WTC11 (cell line): ENCODE results near the gene MTA2. TPM values are rescaled to one million over a fixed set of nuclear protein-coding genes. Genes with fewer than 3 reads are reported as not detected.

Source experiments
- ATAC-seq: fragments of 200-7000 bp; cut with Tn5 transposase; 2 replicates; pipeline ENCODE4 v1.10.0; 2021; ENCODE audit warnings: mild to moderate bottlenecking, moderate library complexity
- CTCF ChIA-PET: fragments of 300-600 bp; sonication (Branson Sonifier 250); formaldehyde crosslinking; loops from one replicate; lab custom pipeline; 2021; ENCODE audit warnings: antibody characterized with exemption; lab: Charles Lee
- POLR2A ChIA-PET: fragments of 350-600 bp; sonication (Branson Sonifier 250); formaldehyde crosslinking; loops from one replicate; lab custom pipeline; 2021; ENCODE audit warnings: antibody characterized with exemption; lab: Charles Lee
- DNase-seq: peaks from one replicate; pipeline ENCODE4 v3.0.0; 2021; ENCODE audit warnings: low spot score
- H3K27ac Mint-ChIP-seq: 2 replicates; pipeline ENCODE4 v1.8.0; 2021; ENCODE audit warnings: mixed read lengths
- H3K27me3 Mint-ChIP-seq: 2 replicates; pipeline ENCODE4 v1.8.0; 2021; ENCODE audit warnings: low read depth, mild to moderate bottlenecking, moderate library complexity, mixed read lengths
- H3K36me3 Mint-ChIP-seq: 2 replicates; pipeline ENCODE4 v1.8.0; 2021; ENCODE audit warnings: mixed read lengths
- H3K4me1 Mint-ChIP-seq: 2 replicates; pipeline ENCODE4 v1.8.0; 2022; ENCODE audit warnings: mixed read lengths
- H3K4me3 Mint-ChIP-seq: 2 replicates; pipeline ENCODE4 v1.8.0; 2021; ENCODE audit warnings: mild to moderate bottlenecking, moderate library complexity, mixed read lengths
- H3K9me3 Mint-ChIP-seq: 2 replicates; pipeline ENCODE4 v1.8.0; 2021; ENCODE audit warnings: mixed read lengths
- CDX4 ChIP-seq: fragments of 250-450 bp; sonication (Bioruptor Pico); IDR thresholded peaks from 2 replicates; pipeline ENCODE4 v1.9.0; 2021; ENCODE audit warnings: moderate library complexity, mild to moderate bottlenecking, inconsistent platforms, borderline replicate concordance
- GABPB1 ChIP-seq: sonication (generic); formaldehyde crosslinking; IDR thresholded peaks from 2 replicates; pipeline ENCODE4 v1.8.1; 2023; ENCODE audit warnings: mild to moderate bottlenecking, missing genetic modification reagents
- GRHL2 ChIP-seq: fragments of 250-450 bp; sonication (Bioruptor Pico); IDR thresholded peaks from 2 replicates; pipeline ENCODE4 v1.8.0; 2022; ENCODE audit warnings: mild to moderate bottlenecking, moderate library complexity; ENCODE audit not compliant: insufficient replicate concordance, severe bottlenecking
- MYBL2 ChIP-seq: sonication (generic); formaldehyde crosslinking; IDR thresholded peaks from 2 replicates; pipeline ENCODE4 v1.8.1; 2023; ENCODE audit warnings: mild to moderate bottlenecking, moderate library complexity, missing genetic modification reagents
- NR1H2 ChIP-seq: sonication (generic); formaldehyde crosslinking; IDR thresholded peaks from 2 replicates; pipeline ENCODE4 v1.9.0; 2021; ENCODE audit warnings: mild to moderate bottlenecking, moderate library complexity, missing genetic modification reagents
- NR2C2 ChIP-seq: sonication (generic); formaldehyde crosslinking; IDR thresholded peaks from 2 replicates; pipeline ENCODE4 v1.8.0; 2022; ENCODE audit warnings: mild to moderate bottlenecking, missing genetic modification reagents
- NR3C1 ChIP-seq: sonication (generic); formaldehyde crosslinking; conservative IDR thresholded peaks from 2 replicates; pipeline ENCODE4 v1.8.1; 2023; ENCODE audit warnings: low read depth, mild to moderate bottlenecking, missing genetic modification reagents
- PRDM15 ChIP-seq: sonication (generic); formaldehyde crosslinking; IDR thresholded peaks from 2 replicates; pipeline ENCODE4 v1.8.0; 2022; ENCODE audit warnings: missing genetic modification reagents
- PRRX2 ChIP-seq: fragments of 250-450 bp; sonication (Bioruptor Pico); IDR thresholded peaks from 2 replicates; pipeline ENCODE4 v1.8.0; 2021; ENCODE audit warnings: mild to moderate bottlenecking
- TEAD4 ChIP-seq: sonication (generic); formaldehyde crosslinking; IDR thresholded peaks from 2 replicates; pipeline ENCODE4 v1.8.0; 2022; ENCODE audit warnings: mild to moderate bottlenecking, missing genetic modification reagents
- TP53 ChIP-seq: sonication (generic); formaldehyde crosslinking; IDR thresholded peaks from 2 replicates; pipeline ENCODE4 v1.8.1; 2023; ENCODE audit warnings: mild to moderate bottlenecking, missing genetic modification reagents
- USF2 ChIP-seq: sonication (generic); formaldehyde crosslinking; IDR thresholded peaks from 2 replicates; pipeline ENCODE4 v1.8.1; 2023; ENCODE audit warnings: mild to moderate bottlenecking, missing genetic modification reagents, moderate library complexity
- ZNF121 ChIP-seq: sonication (generic); formaldehyde crosslinking; IDR thresholded peaks from 2 replicates; pipeline ENCODE4 v1.8.0; 2023; ENCODE audit warnings: missing genetic modification reagents
- ZNF219 ChIP-seq: sonication (generic); formaldehyde crosslinking; IDR thresholded peaks from 2 replicates; pipeline ENCODE4 v1.8.0; 2023; ENCODE audit warnings: missing genetic modification reagents, mild to moderate bottlenecking, borderline replicate concordance
- ZNF263 ChIP-seq: sonication (generic); formaldehyde crosslinking; IDR thresholded peaks from 2 replicates; pipeline ENCODE4 v1.8.1; 2022; ENCODE audit warnings: low read depth, mild to moderate bottlenecking, moderate library complexity, missing genetic modification reagents
- ZNF416 ChIP-seq: fragments of 250-450 bp; sonication (Bioruptor Pico); IDR thresholded peaks from 2 replicates; pipeline ENCODE4 v1.9.0; 2021; ENCODE audit warnings: mild to moderate bottlenecking, inconsistent platforms
- ZNF532 ChIP-seq: fragments of 250-450 bp; sonication (Bioruptor Pico); IDR thresholded peaks from 2 replicates; pipeline ENCODE4 v1.9.0; 2021; ENCODE audit warnings: mild to moderate bottlenecking, borderline replicate concordance
- ZNF671 ChIP-seq: fragments of 250-450 bp; sonication (Bioruptor Pico); IDR thresholded peaks from 2 replicates; pipeline ENCODE4 v1.8.0; 2021; ENCODE audit warnings: mild to moderate bottlenecking
- total RNA-seq: library from RNA; stranded (reverse); gene quantifications from 3 replicates; pipeline ENCODE4 v1.2.3, GENCODE V29; 2021
- TF ChIP-seq, protein P1 (sequence below): fragments of 200-600 bp; IDR thresholded peaks from 2 replicates; pipeline ENCODE4 v1.8.0; 2022; ENCODE audit warnings: antibody characterized with exemption

Gene MTA2
- total RNA-seq, 1 experiment from 2014 or later, result 115 TPM

- TF ChIP-seq TP53 (CRISPR knock-in tag) (no peak), CDX4 (CRISPR knock-in tag) (no peak), ZNF671 (CRISPR knock-in tag) (no peak)
These were observed 26.5 kb downstream of the MTA2 start (continued) for GRCh38 chr11:62575156-62575555.

DNA sequence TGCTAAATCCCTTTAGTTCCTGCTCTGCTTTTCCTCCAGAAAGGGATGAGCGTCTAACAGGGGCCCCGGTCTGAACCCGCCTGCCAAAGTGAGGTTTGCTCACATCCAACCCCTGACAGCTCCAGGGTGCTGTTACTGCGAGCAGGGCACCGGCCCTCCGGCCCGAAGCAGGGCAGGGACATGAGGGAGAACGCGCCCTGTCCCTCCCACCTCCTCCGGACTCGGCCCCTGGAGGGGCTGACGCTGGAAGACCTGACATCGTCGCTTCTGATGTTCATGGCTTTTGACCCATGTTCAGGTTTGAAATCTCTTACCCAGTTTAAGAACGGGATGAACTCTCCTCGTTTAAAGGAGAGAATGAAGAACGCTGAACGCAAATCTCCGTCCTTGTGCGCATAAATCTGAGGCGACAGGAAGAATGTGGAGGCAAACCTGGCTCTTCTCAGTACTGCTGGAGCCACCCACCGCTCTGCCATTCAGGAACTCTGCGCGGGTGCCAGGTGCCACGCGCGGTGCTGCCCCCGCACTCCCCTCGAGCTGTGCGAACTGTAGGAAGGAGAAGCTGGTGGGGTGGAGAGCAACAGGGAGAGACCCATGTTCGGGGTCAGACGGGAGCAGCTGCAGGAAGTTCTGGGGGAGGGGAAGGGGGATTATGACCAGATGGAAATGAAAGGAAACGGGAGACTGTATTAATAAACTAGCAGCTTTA, 27.1 kb downstream of the MTA2 start:
- H3K4me1 Mint-ChIP-seq, result peaks cover 37% of the 10 kb centered on the region
- no peaks in the 10 kb centered on the region for H3K27me3 Mint-ChIP-seq
- POLR2A ChIA-PET, result interaction anchor here (0.5 to 3.2 kb wide), 20 partner anchors 8 to 1413 kb away, joined by 3 to 44 read pairs (median 4); partner anchors contain the start of genes B3GAT3, C11orf98, CSKMT and GNG3
- peak overlapping the region; percentile 96 for H3K27ac Mint-ChIP-seq
- H3K36me3 Mint-ChIP-seq, result peaks cover 62% of the 10 kb centered on the region
- TF ChIP-seq ZNF416 (CRISPR knock-in tag) (0 out of 2 replicates have a peak, but pooled peaks have one; percentile 15), GABPB1 (CRISPR knock-in tag) (peak; percentile 23; the same call in 1 of the 2 replicates), NR1H2 (CRISPR knock-in tag) (no peak)
- H3K9me3 Mint-ChIP-seq, result no peaks in the 10 kb centered on the region
- ATAC-seq, result peak; percentile 5
- CTCF ChIA-PET, result interaction anchor here (0.6 to 2.1 kb wide), 20 partner anchors 14 to 237 kb away, joined by 3 to 33 read pairs (median 6); partner anchors contain the start of genes B3GAT3, HNRNPUL2, MTA2 and TUT1
- DNase-seq, result peak; percentile 33
- H3K4me3 Mint-ChIP-seq, result peak overlapping the region; percentile 99

DNA sequence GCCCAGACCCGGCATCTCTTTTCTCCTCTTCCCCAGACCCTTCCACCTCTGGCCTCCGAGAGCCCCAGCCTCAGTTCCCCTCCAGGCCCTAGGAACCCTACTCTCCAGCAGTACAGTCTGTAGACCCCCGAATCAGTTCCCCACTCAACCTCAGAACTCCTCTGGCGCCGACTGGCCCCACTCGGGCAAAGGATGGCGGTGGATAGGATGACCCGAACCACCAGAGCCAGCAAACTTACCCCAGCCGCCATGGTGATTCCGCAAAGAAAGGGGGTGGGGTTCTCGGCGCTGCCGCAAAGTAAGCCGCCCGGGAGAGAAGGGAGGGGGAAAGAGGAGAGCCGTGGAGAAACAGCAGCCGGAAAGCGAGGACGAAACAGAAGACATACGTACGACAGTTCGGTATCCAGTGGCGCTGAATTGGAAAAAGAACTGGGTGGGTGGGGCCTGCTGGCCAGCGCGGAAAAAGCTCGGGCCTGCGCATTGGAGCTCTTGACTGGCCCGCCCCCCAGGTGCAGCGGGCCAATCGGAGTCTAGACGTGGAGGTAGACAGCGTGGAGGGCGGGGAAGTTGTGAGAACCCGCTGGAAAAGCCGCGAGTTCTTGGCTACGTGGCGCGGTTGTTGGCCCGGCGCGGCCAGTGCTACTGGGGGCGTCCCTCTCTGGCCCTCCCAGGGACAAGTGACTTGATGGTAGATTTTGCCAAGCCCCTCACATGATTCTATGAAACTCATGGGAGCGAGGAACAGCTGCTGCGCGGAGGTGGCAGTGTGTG, 27.9 kb downstream of the MTA2 start, which contains the start of gene EEF1G:
TSS of gene EEF1G (minus strand) at position 300 of the 771 bp plus-strand sequence. CDS start at position 251, 49 bp downstream.
- peaks cover 37% of the 10 kb centered on the region for H3K4me1 Mint-ChIP-seq
- ATAC-seq, result peak; percentile 97
- ChIA-PET POLR2A (interaction anchor here (0.5 to 3.2 kb wide), 20 partner anchors 9 to 1412 kb away, joined by 3 to 44 read pairs (median 4); partner anchors contain the start of genes B3GAT3, C11orf98, CSKMT and GNG3), CTCF (interaction anchor here (0.6 to 2.1 kb wide), 17 partner anchors 13 to 236 kb away, joined by 3 to 33 read pairs (median 6); partner anchors contain the start of genes B3GAT3, HNRNPUL2, MTA2 and TUT1)
- H3K27me3 Mint-ChIP-seq, result no peaks in the 10 kb centered on the region
- no peaks in the 10 kb centered on the region for H3K9me3 Mint-ChIP-seq
- peaks cover 69% of the 10 kb centered on the region for H3K36me3 Mint-ChIP-seq
- DNase-seq, result peak; percentile 98
- peak within 1 kb of the TSS; percentile 96 for H3K27ac Mint-ChIP-seq
- peak within 1 kb of the TSS; percentile 99 for H3K4me3 Mint-ChIP-seq
- no peak for TF ChIP-seq GRHL2 (CRISPR knock-in tag)
- no peak for TF ChIP-seq PRDM15 (CRISPR knock-in tag)
- no peak for TF ChIP-seq ZNF263 (CRISPR knock-in tag)
- no peak for TF ChIP-seq TEAD4
- TF ChIP-seq MYBL2, result peak; percentile 12; the same call in 1 of the 2 replicates
- TF ChIP-seq PRRX2, result 0 out of 2 replicates have a peak, but pooled peaks have one; percentile 64
- TF ChIP-seq ZNF219 (CRISPR knock-in tag), result no peak
- TF ChIP-seq NR3C1 (CRISPR knock-in tag), result no peak
- no peak for TF ChIP-seq NR2C2 (CRISPR knock-in tag)
- TF ChIP-seq ZNF532 (CRISPR knock-in tag), result no peak
- TF ChIP-seq USF2 (CRISPR knock-in tag), result no peak
- no peak for TF ChIP-seq ZNF121 (CRISPR knock-in tag)
- TF ChIP-seq, protein P1, sequence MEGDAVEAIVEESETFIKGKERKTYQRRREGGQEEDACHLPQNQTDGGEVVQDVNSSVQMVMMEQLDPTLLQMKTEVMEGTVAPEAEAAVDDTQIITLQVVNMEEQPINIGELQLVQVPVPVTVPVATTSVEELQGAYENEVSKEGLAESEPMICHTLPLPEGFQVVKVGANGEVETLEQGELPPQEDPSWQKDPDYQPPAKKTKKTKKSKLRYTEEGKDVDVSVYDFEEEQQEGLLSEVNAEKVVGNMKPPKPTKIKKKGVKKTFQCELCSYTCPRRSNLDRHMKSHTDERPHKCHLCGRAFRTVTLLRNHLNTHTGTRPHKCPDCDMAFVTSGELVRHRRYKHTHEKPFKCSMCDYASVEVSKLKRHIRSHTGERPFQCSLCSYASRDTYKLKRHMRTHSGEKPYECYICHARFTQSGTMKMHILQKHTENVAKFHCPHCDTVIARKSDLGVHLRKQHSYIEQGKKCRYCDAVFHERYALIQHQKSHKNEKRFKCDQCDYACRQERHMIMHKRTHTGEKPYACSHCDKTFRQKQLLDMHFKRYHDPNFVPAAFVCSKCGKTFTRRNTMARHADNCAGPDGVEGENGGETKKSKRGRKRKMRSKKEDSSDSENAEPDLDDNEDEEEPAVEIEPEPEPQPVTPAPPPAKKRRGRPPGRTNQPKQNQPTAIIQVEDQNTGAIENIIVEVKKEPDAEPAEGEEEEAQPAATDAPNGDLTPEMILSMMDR, result no peak
